CD14-positive monocyte (primary cell): ENCODE measurements around the gene GNPTAB. TPM values are rescaled to one million over a fixed set of nuclear protein-coding genes. Genes with fewer than 3 reads are reported as not detected.

Experiments
- DNase-seq, 3 donors: peaks; one replicate each; pipeline ENCODE4 v3.0.0-alpha.2; 2011 to 2022
- H2AFZ ChIP-seq: 2 replicates; pipeline ENCODE4 v1.6.0; 2012; ENCODE audit warnings: mild to moderate bottlenecking, low read depth, low read length, inconsistent platforms; ENCODE audit not compliant: insufficient read depth, poor library complexity, severe bottlenecking
- H3K27ac ChIP-seq, 2 donors: 1 replicate in 1 of 2; 2 replicates in 1 of 2; pipeline ENCODE4 v1.5.1; 2012 to 2013; ENCODE audit warnings: low read length in 2 of 2, control low read depth in 1 of 2, inconsistent platforms in 1 of 2, low read depth in 1 of 2, mild to moderate bottlenecking in 1 of 2
- H3K27me3 ChIP-seq, 2 donors: one replicate each; pipeline versions ENCODE4 v1.6.0 to v1.6.1; 2011 to 2013; ENCODE audit warnings: low read length in 2 of 2; ENCODE audit not compliant: control insufficient read depth in 2 of 2, insufficient read depth in 2 of 2
- H3K36me3 ChIP-seq, 2 donors: replicated peaks in 1 of 2; 1 replicate in 1 of 2; 2 replicates in 1 of 2; pipeline versions ENCODE4 v1.5.1 to v1.6.1; 2012 to 2013; ENCODE audit warnings: low read length in 2 of 2, control low read depth in 1 of 2, inconsistent platforms in 1 of 2, mild to moderate bottlenecking in 1 of 2; ENCODE audit not compliant: insufficient read depth in 2 of 2, control insufficient read depth in 1 of 2
- H3K4me1 ChIP-seq, 2 donors: 1 replicate in 1 of 2; 2 replicates in 1 of 2; pipeline versions ENCODE4 v1.5.1 to v1.6.1; 2012 to 2013; ENCODE audit warnings: low read length in 2 of 2, control low read depth in 1 of 2, inconsistent platforms in 1 of 2, mild to moderate bottlenecking in 1 of 2, moderate library complexity in 1 of 2; ENCODE audit not compliant: insufficient read depth in 2 of 2, control insufficient read depth in 1 of 2
- H3K4me2 ChIP-seq: replicated peaks from 2 replicates; pipeline ENCODE3; 2012; ENCODE audit warnings: low read length, moderate library complexity, mild to moderate bottlenecking; ENCODE audit not compliant: poor library complexity, severe bottlenecking; ENCODE audit errors: extremely low read depth
- H3K4me3 ChIP-seq, 3 experiments: fragments of 200-600 bp in 1 of 3; sonication (generic) in 1 of 3; replicated peaks in 1 of 3; 1 replicate in 2 of 3; 2 replicates in 1 of 3; pipeline ENCODE4 v1.5.1; 2011 to 2013; ENCODE audit warnings: low read length in 3 of 3, mild to moderate bottlenecking in 3 of 3, control low read depth in 2 of 3, low read depth in 2 of 3, inconsistent platforms in 1 of 3, moderate library complexity in 1 of 3
- H3K79me2 ChIP-seq: 2 replicates; pipeline ENCODE4 v1.6.0; 2012; ENCODE audit warnings: mild to moderate bottlenecking, control low read depth, inconsistent platforms, low read length, moderate library complexity; ENCODE audit not compliant: insufficient read depth
- H3K9ac ChIP-seq: 2 replicates; pipeline ENCODE4 v1.6.0; 2017; ENCODE audit warnings: low read length, mild to moderate bottlenecking; ENCODE audit not compliant: insufficient read depth, poor library complexity, severe bottlenecking
- H3K9me3 ChIP-seq, 2 donors: replicated peaks in 1 of 2; 1 replicate in 1 of 2; 2 replicates in 1 of 2; pipeline versions ENCODE4 v1.5.1 to v1.6.1; 2012 to 2013; ENCODE audit warnings: low read length in 2 of 2, control low read depth in 1 of 2; ENCODE audit not compliant: control insufficient read depth in 1 of 2, insufficient read depth in 1 of 2
- H4K20me1 ChIP-seq: 2 replicates; pipeline ENCODE4 v1.6.0; 2012; ENCODE audit warnings: mild to moderate bottlenecking, low read length, control low read depth, moderate library complexity; ENCODE audit not compliant: insufficient read depth
- H3K27ac Mint-ChIP-seq, 7 donors: one replicate each; pipeline ENCODE4 v1.8.0; 2020; ENCODE audit warnings: mild to moderate bottlenecking in 7 of 7, mixed read lengths in 7 of 7, moderate library complexity in 6 of 7, inconsistent platforms in 2 of 7
- H3K27me3 Mint-ChIP-seq, 3 donors: one replicate each; pipeline ENCODE4 v1.8.0; 2021 to 2022; ENCODE audit warnings: low read depth in 3 of 3, mild to moderate bottlenecking in 3 of 3, mixed read lengths in 3 of 3, moderate library complexity in 3 of 3, inconsistent platforms in 1 of 3
- H3K36me3 Mint-ChIP-seq, 2 donors: one replicate each; pipeline ENCODE4 v1.8.0; 2020; ENCODE audit warnings: mixed read lengths in 2 of 2, inconsistent platforms in 1 of 2, mild to moderate bottlenecking in 1 of 2
- H3K4me1 Mint-ChIP-seq: one replicate; pipeline ENCODE4 v1.8.0; 2020; ENCODE audit warnings: mild to moderate bottlenecking, mixed read lengths
- H3K4me3 Mint-ChIP-seq, 2 donors: one replicate each; pipeline ENCODE4 v1.8.0; 2020; ENCODE audit warnings: mild to moderate bottlenecking in 2 of 2, mixed read lengths in 2 of 2, moderate library complexity in 1 of 2
- H3K9me3 Mint-ChIP-seq, 7 donors: one replicate each; pipeline ENCODE4 v1.8.0; 2020 to 2022; ENCODE audit warnings: mixed read lengths in 7 of 7, mild to moderate bottlenecking in 6 of 7, moderate library complexity in 6 of 7, inconsistent platforms in 2 of 7
- WGBS: methylation state at CpG from one replicate; pipeline ENCODE4 v1.1.5; 2013; ENCODE audit warnings: missing lambda C conversion rate; ENCODE audit not compliant: insufficient coverage; 5-methylcytosine and 5-hydroxymethylcytosine counted together
- intact Hi-C, 2 donors: fragments of 100-400 bp; cut with micrococcal nuclease; formaldehyde crosslinking; loops; one replicate each; pipeline versions ENCODE4 v1.15.0 to v1.15.1; 2023
- polyA plus RNA-seq, 3 donors: library from polyadenylated mRNA; depleted of rRNA in 1 of 3; unstranded in 2 of 3; stranded (reverse) in 1 of 3; fragments of 300-500 nt in 2 of 3; fragments of >200 nt in 1 of 3; fragmentation: Illumina TruSeq in 2 of 3; gene quantifications; 1 replicate in 2 of 3; 2 replicates in 1 of 3; pipeline ENCODE4 v1.2.3, GENCODE V29; 2012 to 2021
- TF ChIP-seq, protein P1 (sequence below): fragments of 200-600 bp; IDR thresholded peaks from one replicate; pipeline ENCODE4 v1.8.0; 2022; ENCODE audit warnings: antibody characterized with exemption, mild to moderate bottlenecking

GNPTAB gene
- polyA plus RNA-seq, 3 donors, result 14.4 to 29.1 (median 24.1) TPM

DNA sequence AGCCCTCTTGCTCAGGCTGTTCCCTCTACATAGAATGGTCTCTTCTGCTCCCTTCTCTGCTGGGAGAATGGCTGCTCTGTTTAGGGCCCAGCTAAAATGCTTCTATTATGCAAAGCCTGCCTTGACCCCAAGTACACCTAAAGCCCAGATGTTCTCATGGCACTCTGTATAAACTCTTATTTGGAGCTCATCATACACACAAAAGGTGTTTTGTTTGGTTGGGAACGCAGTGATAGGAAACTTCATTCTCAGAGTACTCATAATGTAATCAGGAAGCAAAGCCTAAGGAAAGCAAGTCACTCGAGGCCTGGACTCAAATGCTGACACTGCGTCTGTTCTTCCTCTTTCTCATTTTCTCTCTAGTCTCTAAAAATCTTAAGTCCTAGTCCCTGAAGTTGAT lies 53.3 kb downstream of the GNPTAB start:
- Histone ChIP-seq H3K27me3 (no peaks in the 10 kb centered on the region), H3K4me2 (peak overlapping the region; percentile 26), H3K9ac (peak overlapping the region; percentile 19), H2AFZ (peak overlapping the region; percentile 51), H4K20me1 (no peaks in the 10 kb centered on the region), H3K36me3 (peaks cover 3 to 10% of the 10 kb centered on the region in 2 donors), H3K27ac (peak overlapping the region; percentile 55 to 81), H3K9me3 (no peaks in the 10 kb centered on the region), H3K4me1 (peaks cover 61 to 68% of the 10 kb centered on the region in 2 donors), H3K79me2 (peaks cover 6% of the 10 kb centered on the region), H3K4me3 (peak overlapping the region in 1 of 3 experiments; percentile 3)
- no peaks in the 10 kb centered on the region for H3K9me3 Mint-ChIP-seq
- peak overlapping the region; percentile 87 to 96 (median 94) for H3K27ac Mint-ChIP-seq
- DNase-seq, result peak; percentile 40 to 73 (median 56)
- peaks cover 20 to 44% of the 10 kb centered on the region in 2 donors for H3K36me3 Mint-ChIP-seq
- H3K4me3 Mint-ChIP-seq, result no peak overlapping the region
- peaks cover 64% of the 10 kb centered on the region for H3K4me1 Mint-ChIP-seq
- intact Hi-C loops, result loop anchor here (5.0 to 10.0 kb wide), 4 partner anchors 50 to 1767 kb away; partner anchors contain the start of gene ARL1 (in 1 of the 2)
- H3K27me3 Mint-ChIP-seq, result no peaks in the 10 kb centered on the region
- WGBS, result no CpG with 5 or more reads among the region's 3 CpGs
- TF ChIP-seq, protein P1, sequence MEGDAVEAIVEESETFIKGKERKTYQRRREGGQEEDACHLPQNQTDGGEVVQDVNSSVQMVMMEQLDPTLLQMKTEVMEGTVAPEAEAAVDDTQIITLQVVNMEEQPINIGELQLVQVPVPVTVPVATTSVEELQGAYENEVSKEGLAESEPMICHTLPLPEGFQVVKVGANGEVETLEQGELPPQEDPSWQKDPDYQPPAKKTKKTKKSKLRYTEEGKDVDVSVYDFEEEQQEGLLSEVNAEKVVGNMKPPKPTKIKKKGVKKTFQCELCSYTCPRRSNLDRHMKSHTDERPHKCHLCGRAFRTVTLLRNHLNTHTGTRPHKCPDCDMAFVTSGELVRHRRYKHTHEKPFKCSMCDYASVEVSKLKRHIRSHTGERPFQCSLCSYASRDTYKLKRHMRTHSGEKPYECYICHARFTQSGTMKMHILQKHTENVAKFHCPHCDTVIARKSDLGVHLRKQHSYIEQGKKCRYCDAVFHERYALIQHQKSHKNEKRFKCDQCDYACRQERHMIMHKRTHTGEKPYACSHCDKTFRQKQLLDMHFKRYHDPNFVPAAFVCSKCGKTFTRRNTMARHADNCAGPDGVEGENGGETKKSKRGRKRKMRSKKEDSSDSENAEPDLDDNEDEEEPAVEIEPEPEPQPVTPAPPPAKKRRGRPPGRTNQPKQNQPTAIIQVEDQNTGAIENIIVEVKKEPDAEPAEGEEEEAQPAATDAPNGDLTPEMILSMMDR, result no peak

DNA sequence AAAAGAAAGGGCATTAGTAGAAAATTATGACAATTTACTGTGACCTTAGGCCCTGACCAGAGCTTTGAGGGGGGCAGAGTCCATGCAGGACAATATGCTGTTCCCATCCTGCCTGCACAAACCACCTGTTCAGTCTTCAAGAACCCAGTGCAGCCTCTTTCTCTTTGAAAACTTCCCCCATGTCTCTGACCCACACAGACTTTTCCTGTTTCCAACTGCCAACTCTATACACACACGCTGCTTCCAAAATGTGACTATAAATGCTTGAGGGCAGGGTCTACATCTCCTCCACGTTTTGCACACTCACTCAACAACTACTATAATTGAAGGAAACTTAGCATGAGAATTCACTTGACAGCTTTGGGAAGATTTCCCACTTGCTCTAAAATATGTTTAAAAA lies 54.9 kb downstream of the GNPTAB start:
- 0% methylated on average over 1 of the region's 2 CpGs for WGBS
- TF ChIP-seq, protein P1, result no peak
- Histone ChIP-seq H3K27me3 (no peaks in the 10 kb centered on the region), H3K27ac (peak overlapping the region in 1 of 2 donors; percentile 29), H3K4me3 (no peak overlapping the region), H3K79me2 (peaks cover 6% of the 10 kb centered on the region), H3K4me1 (peaks cover 67 to 74% of the 10 kb centered on the region in 2 donors), H3K36me3 (peaks cover 3 to 11% of the 10 kb centered on the region in 2 donors), H2AFZ (no peak overlapping the region), H3K9ac (no peak overlapping the region), H3K9me3 (no peaks in the 10 kb centered on the region), H3K4me2 (no peak overlapping the region), H4K20me1 (no peaks in the 10 kb centered on the region)
- Mint-ChIP-seq H3K27ac (peak overlapping the region in 4 of 7 donors; percentile 4 to 34 (median 28)), H3K27me3 (no peaks in the 10 kb centered on the region), H3K4me1 (peaks cover 75% of the 10 kb centered on the region), H3K4me3 (no peak overlapping the region), H3K9me3 (no peaks in the 10 kb centered on the region), H3K36me3 (peaks cover 18 to 42% of the 10 kb centered on the region in 2 donors)
- intact Hi-C loops, result loop anchor here (5.0 to 10.0 kb wide), 4 partner anchors 51 to 1769 kb away; partner anchors contain the start of gene ARL1 (in 1 of the 2)
- DNase-seq, result no peak
